Astrocyte (in vitro differentiated cells and primary cell): ENCODE measurements around the gene PUS7L.

ENCODE experiments used
- CTCF ChIP-seq: IDR thresholded peaks from 2 replicates; pipeline ENCODE4 v1.5.1; 2011; ENCODE audit warnings: low read depth, mild to moderate bottlenecking, inconsistent platforms, low read length, moderate library complexity; ENCODE audit not compliant: insufficient read depth
- EZH2 ChIP-seq: IDR thresholded peaks from 2 replicates; pipeline ENCODE4 v1.6.1; 2012; ENCODE audit warnings: mild to moderate bottlenecking, low read length, inconsistent platforms; ENCODE audit not compliant: insufficient read depth

GRCh38 chr12:43692064-43692463, 66.5 kb downstream of the PUS7L start:
- TF ChIP-seq CTCF (no peak), EZH2 (no peak)
